NB4 (cell line): ENCODE data around the gene HRH2.

Experiments
- DNase-seq: peaks from one replicate; pipeline ENCODE4 v3.0.0; 2010; ENCODE audit warnings: low read depth
- H3K4me3 ChIP-seq: one replicate; pipeline ENCODE4 v1.5.1; 2011; ENCODE audit warnings: mild to moderate bottlenecking, low read depth, low read length, moderate library complexity
- MYC ChIP-seq: IDR thresholded peaks from 2 replicates; pipeline ENCODE4 v1.6.1; 2011; ENCODE audit warnings: low read depth, low read length
- POLR2A ChIP-seq: IDR thresholded peaks from 2 replicates; pipeline ENCODE4 v1.6.1; 2011; ENCODE audit warnings: mild to moderate bottlenecking; ENCODE audit not compliant: insufficient read length; ENCODE audit errors: extremely low read depth
- TF ChIP-seq, protein P1 (sequence below): IDR thresholded peaks from one replicate; pipeline ENCODE4 v1.5.1; 2012; ENCODE audit warnings: low read depth, low read length
- TF ChIP-seq, protein P2 (sequence below): IDR thresholded peaks from 2 replicates; pipeline ENCODE4 v1.6.1; 2011; ENCODE audit warnings: low read depth, low read length

HRH2 gene, protein sequence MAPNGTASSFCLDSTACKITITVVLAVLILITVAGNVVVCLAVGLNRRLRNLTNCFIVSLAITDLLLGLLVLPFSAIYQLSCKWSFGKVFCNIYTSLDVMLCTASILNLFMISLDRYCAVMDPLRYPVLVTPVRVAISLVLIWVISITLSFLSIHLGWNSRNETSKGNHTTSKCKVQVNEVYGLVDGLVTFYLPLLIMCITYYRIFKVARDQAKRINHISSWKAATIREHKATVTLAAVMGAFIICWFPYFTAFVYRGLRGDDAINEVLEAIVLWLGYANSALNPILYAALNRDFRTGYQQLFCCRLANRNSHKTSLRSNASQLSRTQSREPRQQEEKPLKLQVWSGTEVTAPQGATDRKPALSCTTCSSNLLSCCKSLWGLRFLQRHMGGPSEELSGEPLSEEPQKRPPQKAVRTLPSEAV

DNA sequence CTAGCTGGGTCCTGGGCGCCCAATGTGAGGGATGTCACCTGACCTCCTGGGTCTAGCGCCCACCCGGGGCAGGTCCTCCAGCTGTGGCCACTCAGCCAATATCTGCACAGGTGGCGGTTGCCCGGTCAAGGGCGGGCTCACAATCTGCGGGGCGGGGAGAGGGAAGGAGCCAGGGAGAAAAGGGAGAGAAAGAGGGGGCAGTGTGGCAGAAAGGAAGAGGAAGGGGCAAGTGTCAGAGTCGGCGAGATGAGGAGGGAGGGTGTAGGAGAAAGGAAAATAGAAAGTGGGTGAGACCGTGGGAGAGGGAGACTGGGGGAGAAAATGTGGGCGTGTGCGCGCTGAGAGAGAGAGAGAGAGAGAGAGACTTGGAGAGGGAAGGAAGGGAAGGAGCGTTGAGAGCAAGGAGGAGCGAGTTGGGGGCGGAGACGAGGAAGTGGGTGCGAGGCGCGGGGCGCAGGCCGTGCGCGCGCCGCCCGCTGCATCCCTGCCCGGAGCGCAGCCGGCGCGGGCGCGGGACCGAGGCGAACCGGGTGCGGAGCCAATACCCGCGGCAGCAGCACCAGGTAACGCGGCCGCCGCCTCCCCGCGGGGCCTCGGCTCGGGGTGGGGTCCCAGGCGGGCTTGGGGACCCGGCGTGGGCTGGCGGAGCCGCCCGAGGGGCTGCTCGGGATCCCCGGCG, at the start of gene HRH2:
Gene HRH2 (plus strand): TSS at position 479 of the 679 bp plus-strand sequence. CDS start 25,163 bp downstream, outside the sequence.
- DNase-seq, result peak; percentile 85
- H3K4me3 ChIP-seq, result peak within 1 kb of the TSS; percentile 72
- TF ChIP-seq MYC, result no peak
- TF ChIP-seq POLR2A, result no peak
- TF ChIP-seq, protein P1, sequence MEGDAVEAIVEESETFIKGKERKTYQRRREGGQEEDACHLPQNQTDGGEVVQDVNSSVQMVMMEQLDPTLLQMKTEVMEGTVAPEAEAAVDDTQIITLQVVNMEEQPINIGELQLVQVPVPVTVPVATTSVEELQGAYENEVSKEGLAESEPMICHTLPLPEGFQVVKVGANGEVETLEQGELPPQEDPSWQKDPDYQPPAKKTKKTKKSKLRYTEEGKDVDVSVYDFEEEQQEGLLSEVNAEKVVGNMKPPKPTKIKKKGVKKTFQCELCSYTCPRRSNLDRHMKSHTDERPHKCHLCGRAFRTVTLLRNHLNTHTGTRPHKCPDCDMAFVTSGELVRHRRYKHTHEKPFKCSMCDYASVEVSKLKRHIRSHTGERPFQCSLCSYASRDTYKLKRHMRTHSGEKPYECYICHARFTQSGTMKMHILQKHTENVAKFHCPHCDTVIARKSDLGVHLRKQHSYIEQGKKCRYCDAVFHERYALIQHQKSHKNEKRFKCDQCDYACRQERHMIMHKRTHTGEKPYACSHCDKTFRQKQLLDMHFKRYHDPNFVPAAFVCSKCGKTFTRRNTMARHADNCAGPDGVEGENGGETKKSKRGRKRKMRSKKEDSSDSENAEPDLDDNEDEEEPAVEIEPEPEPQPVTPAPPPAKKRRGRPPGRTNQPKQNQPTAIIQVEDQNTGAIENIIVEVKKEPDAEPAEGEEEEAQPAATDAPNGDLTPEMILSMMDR, result no peak
- TF ChIP-seq, protein P2, sequence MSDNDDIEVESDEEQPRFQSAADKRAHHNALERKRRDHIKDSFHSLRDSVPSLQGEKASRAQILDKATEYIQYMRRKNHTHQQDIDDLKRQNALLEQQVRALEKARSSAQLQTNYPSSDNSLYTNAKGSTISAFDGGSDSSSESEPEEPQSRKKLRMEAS, result no peak

DNA sequence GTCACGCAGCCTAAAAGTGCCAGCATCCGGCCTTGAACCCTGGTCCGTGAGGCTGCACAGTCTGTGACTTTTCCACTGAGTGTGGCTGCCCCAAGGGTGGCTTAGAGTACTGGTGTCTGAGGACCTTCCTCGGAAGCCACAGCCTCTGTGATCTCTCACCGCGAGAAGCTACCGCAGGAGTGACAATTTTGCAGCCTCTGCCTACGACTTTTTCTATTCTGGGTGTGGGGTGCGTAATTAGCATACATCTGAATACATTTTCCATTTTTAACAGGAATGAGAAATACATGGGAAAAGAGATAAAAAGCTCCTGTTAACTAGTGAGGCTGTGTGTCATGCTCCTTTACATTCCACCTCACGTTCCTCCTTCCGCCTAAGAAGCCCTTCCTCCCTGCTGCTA, 48.3 kb upstream of the HRH2 start:
- DNase-seq, result no peak

DNA sequence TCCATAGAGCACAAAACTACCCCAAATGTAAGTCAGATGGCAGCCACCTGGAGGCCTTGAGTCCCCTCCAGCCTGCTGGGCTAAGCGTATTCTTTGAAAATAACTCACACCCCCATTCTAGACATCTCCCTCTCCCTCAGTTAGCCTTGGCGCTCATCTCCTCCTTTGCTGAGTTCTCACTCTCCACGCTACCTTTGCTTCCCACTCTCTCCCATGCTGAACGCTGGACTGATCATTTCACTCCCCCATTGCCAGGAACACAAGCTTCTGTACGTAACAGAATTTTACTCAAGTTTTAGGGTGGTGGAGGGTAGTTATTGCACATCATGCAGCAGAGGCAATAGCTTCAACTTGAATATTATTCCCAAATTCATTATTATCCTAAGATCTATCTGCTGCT, 47.5 kb upstream of the HRH2 start:
- TF ChIP-seq MYC (no peak), POLR2A (no peak)
- TF ChIP-seq, protein P1, result no peak
- TF ChIP-seq, protein P2, result no peak
- DNase-seq, result no peak
- no peak overlapping the region for H3K4me3 ChIP-seq

More for the DNA sequence above, 48.3 kb upstream of the HRH2 start:
- H3K4me3 ChIP-seq, result no peak overlapping the region
- TF ChIP-seq, protein P1, result no peak
- no peak for TF ChIP-seq POLR2A
- TF ChIP-seq MYC, result no peak
- TF ChIP-seq, protein P2, result no peak

DNA sequence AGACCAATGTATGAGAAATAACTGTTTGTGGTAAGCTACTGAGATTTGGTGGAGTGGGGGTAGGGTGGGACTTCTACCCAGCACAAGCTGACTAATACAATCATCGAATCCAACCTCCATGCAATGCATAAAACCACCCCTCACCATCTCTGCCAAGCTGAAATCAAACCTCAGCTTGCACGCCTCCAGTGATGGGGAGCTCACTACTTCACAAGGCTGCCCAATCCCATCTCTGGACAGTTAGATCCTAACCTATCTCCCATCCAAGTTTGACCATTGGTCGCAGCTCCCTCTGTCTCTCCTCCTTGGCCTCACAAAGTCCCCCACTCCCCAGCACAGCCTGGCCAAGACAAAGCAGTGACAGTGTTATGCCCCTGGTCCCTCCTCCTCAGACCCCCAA, 47.0 kb upstream of the HRH2 start:
- TF ChIP-seq POLR2A, result no peak
- no peak for DNase-seq

DNA sequence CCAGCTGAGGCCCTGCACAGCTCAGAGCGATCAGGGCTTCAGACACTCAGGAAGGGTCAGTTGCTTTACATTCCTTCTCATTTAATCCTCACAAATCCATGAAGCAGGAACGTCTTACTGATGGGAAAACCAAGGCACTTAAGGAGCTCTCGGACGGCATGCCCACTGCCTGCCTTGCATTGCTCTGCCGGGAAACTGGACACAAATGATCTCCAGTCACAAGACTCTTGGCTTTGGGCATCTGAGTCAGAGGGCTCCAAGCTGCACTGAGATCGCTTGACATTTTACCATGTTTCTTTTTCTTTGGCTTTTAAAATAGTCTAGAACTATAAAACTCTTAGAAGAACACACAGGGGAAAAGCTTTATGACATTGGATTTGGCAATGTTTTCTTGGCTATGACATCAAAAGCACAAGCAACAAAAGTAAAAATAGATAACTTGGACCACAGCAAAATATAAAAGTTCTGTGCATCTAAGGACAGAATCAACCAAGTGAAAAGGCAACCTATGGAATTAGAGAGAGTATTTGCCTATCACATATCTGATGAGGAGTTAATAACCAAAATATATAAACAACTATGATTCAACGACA, 43.6 kb upstream of the HRH2 start:
- no peak for DNase-seq
- TF ChIP-seq, protein P2, result no peak
- TF ChIP-seq, protein P1, result no peak
- no peak for TF ChIP-seq MYC
- H3K4me3 ChIP-seq, result no peak overlapping the region

More for the DNA sequence above, 47.0 kb upstream of the HRH2 start:
- no peak overlapping the region for H3K4me3 ChIP-seq

DNA sequence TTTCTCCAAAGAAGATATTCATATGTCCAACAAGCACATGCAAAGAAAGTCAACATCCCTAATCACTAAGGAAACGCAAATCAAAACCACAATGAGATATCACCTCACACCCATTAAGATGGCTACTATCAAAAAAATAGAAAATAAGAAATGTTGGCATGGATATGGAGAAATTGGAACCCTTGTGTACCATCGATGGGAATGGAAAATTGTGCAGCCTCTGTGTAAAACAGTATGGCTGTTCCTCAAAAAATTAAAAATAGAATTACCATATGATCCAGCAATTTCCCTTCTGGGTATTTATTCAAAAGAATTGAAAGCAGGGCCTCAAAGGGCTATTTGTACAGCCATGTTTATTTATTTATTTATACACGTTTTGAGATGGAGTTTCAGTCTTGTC, 43.0 kb upstream of the HRH2 start:
- TF ChIP-seq, protein P1, result no peak
- no peak for TF ChIP-seq MYC
- TF ChIP-seq POLR2A, result no peak
- TF ChIP-seq, protein P2, result no peak
- DNase-seq, result no peak
- no peak overlapping the region for H3K4me3 ChIP-seq
